Loucy (cell line): ENCODE measurements around the gene BPTF.

Source experiments
- EZH2phosphoT487 ChIP-seq: fragments of 200-600 bp; IDR thresholded peaks from 2 replicates; pipeline ENCODE4 v1.6.1; 2018; ENCODE audit warnings: antibody characterized with exemption, mild to moderate bottlenecking, moderate library complexity, borderline replicate concordance
- TF ChIP-seq, protein P1 (sequence below): fragments of 200-600 bp; sonication (generic); conservative IDR thresholded peaks from 2 replicates; pipeline ENCODE4 v1.5.1; 2014; ENCODE audit warnings: mild to moderate bottlenecking, antibody characterized with exemption, low read length

DNA sequence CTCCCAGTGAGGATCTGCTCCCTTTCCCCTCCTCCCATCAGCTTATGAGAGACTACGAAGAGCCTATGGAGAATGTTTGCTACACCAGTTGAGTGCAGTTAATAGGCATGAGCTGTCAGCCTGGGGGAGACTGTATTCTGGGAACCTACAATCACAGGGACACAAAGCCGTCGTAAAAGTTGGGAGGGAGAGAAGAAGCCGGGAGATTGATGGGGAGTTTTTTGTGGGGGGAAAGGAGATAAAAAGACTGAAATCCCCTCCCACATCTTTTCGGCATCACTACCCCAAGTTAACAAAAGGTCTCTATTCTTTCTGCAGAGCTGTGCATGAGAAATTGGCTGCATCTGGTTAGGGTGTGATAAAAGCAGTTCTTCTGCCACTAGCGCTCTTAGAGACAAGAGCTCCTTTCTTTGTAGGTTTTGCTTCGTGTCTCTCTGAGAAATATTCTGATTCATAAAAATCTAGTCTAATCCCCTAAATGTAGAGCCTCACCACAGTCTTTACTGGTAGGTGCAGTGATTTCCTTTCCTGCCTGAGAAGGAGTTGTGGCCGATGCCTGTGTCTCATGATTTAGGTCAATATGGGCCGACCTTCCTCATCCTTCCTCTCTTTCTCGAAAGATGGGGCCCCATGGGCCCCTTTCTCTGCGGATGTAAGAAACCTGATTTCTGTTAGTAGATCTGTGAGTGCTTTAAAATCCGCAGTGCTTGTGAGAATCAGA lies 77.4 kb downstream of the BPTF start:
- TF ChIP-seq, protein P1, sequence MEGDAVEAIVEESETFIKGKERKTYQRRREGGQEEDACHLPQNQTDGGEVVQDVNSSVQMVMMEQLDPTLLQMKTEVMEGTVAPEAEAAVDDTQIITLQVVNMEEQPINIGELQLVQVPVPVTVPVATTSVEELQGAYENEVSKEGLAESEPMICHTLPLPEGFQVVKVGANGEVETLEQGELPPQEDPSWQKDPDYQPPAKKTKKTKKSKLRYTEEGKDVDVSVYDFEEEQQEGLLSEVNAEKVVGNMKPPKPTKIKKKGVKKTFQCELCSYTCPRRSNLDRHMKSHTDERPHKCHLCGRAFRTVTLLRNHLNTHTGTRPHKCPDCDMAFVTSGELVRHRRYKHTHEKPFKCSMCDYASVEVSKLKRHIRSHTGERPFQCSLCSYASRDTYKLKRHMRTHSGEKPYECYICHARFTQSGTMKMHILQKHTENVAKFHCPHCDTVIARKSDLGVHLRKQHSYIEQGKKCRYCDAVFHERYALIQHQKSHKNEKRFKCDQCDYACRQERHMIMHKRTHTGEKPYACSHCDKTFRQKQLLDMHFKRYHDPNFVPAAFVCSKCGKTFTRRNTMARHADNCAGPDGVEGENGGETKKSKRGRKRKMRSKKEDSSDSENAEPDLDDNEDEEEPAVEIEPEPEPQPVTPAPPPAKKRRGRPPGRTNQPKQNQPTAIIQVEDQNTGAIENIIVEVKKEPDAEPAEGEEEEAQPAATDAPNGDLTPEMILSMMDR = no peak
- TF ChIP-seq EZH2phosphoT487 = no peak
